Stomach smooth muscle (tissue), 2 donors: Measurements from ENCODE around the gene MAP1B.

Experiments used
- H3K27ac ChIP-seq: one replicate; pipeline ENCODE4 v1.7.0; 2013; ENCODE audit warnings: mild to moderate bottlenecking, low read length, inconsistent platforms
- H3K27me3 ChIP-seq, 2 donors: one replicate each; pipeline ENCODE4 v1.7.0; 2013; ENCODE audit warnings: low read length in 2 of 2; ENCODE audit not compliant: insufficient read depth in 2 of 2, control insufficient read depth in 1 of 2
- H3K36me3 ChIP-seq, 2 donors: one replicate each; pipeline ENCODE4 v1.7.0; 2013; ENCODE audit warnings: low read length in 2 of 2; ENCODE audit not compliant: control insufficient read depth in 2 of 2, insufficient read depth in 2 of 2
- H3K4me1 ChIP-seq: one replicate; pipeline ENCODE4 v1.7.0; 2013; ENCODE audit warnings: low read length; ENCODE audit not compliant: control insufficient read depth, insufficient read depth
- H3K4me3 ChIP-seq, 2 donors: one replicate each; pipeline ENCODE4 v1.7.0; 2013; ENCODE audit warnings: low read length in 2 of 2
- H3K9ac ChIP-seq, 2 donors: one replicate each; pipeline ENCODE4 v1.7.0; 2013; ENCODE audit warnings: low read length in 2 of 2, mild to moderate bottlenecking in 1 of 2
- H3K9me3 ChIP-seq, 2 donors: one replicate each; pipeline ENCODE4 v1.7.0; 2013; ENCODE audit warnings: low read length in 2 of 2; ENCODE audit not compliant: control insufficient read depth in 2 of 2
- donor health status: healthy.
- donor health status: Pancreatic carcinoma.

The MAP1B gene

DNA sequence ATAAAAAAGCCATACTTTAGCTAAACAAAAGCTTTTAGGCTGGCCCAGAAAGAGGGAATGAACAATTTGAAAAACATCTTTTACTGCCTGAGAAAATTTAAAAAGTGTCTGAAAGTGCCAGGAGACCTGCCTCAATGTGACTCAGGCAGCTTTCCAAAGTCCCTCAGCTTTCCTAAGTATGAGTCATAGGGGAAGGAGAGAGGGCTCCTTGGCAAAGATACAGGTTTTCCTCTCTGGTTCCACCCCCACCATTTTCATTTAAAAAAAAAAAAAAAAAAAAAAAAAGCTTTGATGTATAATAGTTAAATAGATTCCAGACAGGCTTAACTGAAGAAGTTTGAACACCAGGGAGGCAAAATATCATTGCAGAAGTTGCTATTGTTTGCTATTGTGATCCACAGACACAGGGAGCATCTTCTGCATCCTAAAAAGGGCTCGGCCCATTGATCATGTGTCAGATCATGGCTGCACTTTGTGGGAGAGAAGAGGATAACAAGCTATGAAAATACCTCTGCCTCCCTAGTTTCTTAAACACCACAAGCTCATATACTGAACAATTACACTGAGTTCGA lies 141.2 kb downstream of the MAP1B start:
- peaks cover 34% of the 10 kb centered on the region for H3K4me1 ChIP-seq
- H3K9me3 ChIP-seq = no peaks in the 10 kb centered on the region
- H3K4me3 ChIP-seq = peak overlapping the region in 1 of 2 donors; percentile 23
- no peaks in the 10 kb centered on the region for H3K27me3 ChIP-seq
- H3K36me3 ChIP-seq = no peaks in the 10 kb centered on the region
- peak overlapping the region in 1 of 2 donors; percentile 2 for H3K9ac ChIP-seq
- H3K27ac ChIP-seq = peak overlapping the region; percentile 12

DNA sequence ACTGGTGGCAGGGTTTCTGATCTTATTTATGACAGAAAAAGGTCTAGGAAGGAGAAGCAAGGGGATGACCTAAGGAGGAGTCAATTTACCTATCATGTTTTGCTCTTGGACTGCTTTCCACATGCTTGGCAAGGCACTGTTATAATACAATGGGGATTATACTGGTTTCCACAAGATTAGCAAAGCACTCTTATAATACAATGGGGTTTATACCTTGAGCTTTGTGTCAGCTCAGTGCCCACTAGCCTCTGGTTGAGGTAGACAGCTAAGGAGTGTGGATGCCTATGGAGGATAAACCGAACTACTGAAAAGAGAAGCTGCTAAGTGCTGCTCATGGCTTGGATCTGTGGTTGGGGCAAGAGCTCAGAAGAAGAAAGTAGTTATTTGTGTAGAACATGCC lies 144.1 kb downstream of the MAP1B start:
- Histone ChIP-seq H3K4me3 (no peak overlapping the region), H3K27me3 (no peaks in the 10 kb centered on the region), H3K9me3 (no peaks in the 10 kb centered on the region), H3K9ac (no peak overlapping the region), H3K4me1 (peaks cover 19% of the 10 kb centered on the region), H3K36me3 (no peaks in the 10 kb centered on the region), H3K27ac (no peak overlapping the region)

DNA sequence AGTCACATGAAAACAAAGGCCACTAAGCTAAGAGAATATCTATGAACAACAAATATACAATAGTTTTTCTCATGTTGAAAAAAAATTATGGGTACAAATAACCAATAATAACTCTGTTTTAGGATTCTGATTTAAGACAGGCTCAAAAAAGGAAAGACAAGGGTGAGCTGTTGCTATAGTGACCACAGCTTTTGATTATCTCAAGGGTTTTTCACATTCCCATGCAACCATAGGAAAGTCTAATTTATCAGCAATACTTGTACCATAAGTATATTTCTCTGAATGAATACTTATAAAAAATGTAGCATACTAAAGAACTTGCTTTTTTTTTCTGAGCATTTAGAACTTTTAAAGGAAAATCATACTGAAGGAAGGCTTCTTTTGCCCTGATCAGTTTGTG lies 144.7 kb downstream of the MAP1B start:
- H3K36me3 ChIP-seq = no peaks in the 10 kb centered on the region
- no peak overlapping the region for H3K9ac ChIP-seq
- H3K4me3 ChIP-seq = no peak overlapping the region
- H3K27me3 ChIP-seq = no peaks in the 10 kb centered on the region
- H3K9me3 ChIP-seq = no peaks in the 10 kb centered on the region
- peaks cover 16% of the 10 kb centered on the region for H3K4me1 ChIP-seq
- H3K27ac ChIP-seq = no peak overlapping the region

DNA sequence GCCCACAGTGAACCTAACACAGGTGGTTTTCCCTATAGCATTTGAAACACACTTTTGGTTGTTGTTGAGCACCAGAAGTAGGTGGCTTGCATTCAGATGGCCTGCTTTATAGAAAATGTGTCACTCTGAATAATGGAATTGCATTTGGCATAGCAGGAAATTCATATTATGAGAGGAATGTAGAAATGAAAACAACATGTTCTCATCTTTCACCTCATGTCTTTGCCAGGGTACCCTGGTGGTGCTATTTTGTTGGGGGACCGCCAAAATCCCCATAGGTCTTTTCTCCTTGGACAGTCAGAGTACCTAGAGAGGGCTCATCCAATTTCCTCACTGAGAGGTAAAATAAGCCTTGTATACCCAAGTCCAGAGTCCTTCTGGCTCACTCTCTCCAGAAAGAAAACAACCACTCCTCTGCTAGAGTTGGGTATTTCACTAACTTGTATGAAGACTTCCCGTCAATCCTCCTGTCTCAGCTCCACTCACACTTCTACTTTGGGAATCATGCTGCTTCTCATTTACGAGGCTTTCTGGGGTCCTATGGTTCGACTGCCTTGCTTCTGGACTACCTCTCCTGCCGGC lies 145.4 kb downstream of the MAP1B start:
- Histone ChIP-seq H3K4me3 (no peak overlapping the region), H3K27me3 (no peaks in the 10 kb centered on the region), H3K27ac (no peak overlapping the region), H3K9ac (no peak overlapping the region), H3K9me3 (no peaks in the 10 kb centered on the region), H3K36me3 (no peaks in the 10 kb centered on the region), H3K4me1 (peaks cover 16% of the 10 kb centered on the region)

DNA sequence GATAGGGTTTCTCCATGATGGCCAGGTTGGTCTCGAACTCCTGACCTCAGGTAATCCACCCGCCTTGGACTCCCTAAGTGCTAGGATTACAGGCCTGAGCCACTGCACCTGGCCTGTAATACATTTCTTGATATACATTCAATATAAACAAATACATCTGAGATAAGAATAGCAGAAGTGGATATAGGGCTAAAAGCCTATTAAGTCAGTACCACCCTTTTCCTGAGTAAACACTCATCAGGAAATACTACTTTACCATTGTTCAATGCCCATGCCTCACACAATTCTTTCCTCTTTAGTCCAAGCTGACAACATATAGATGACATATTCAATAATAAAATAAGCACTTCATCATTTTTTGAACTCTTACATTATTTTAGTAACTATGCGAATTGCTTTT lies 148.0 kb downstream of the MAP1B start:
- H3K27me3 ChIP-seq = no peaks in the 10 kb centered on the region
- no peak overlapping the region for H3K27ac ChIP-seq

DNA sequence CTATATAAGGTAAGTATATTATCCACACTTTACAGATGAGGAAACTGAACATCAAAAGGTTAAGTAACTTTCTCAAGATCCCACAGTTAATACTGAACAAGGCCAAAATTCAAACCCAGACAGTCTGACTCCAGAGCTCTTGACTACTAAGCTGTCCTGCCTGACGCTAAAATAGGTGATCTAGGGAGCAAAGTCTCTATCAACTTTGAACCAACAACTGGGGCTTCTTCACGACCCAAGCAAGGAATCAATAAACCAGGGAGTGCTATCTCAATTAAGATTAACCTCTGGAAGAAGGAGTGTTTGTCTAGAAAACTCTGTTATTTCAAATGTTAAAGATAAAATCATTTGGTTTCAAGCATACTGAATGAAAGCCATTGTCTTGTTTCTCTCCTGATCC lies 148.4 kb downstream of the MAP1B start:
- Histone ChIP-seq H3K36me3 (no peaks in the 10 kb centered on the region), H3K27ac (no peak overlapping the region), H3K9me3 (no peaks in the 10 kb centered on the region), H3K9ac (no peak overlapping the region), H3K4me1 (peaks cover 5% of the 10 kb centered on the region), H3K27me3 (no peaks in the 10 kb centered on the region), H3K4me3 (no peak overlapping the region)

More for the DNA sequence above, 148.0 kb downstream of the MAP1B start:
- H3K9ac ChIP-seq = no peak overlapping the region
- H3K36me3 ChIP-seq = no peaks in the 10 kb centered on the region
- H3K4me3 ChIP-seq = no peak overlapping the region
- H3K4me1 ChIP-seq = peaks cover 5% of the 10 kb centered on the region
- H3K9me3 ChIP-seq = no peaks in the 10 kb centered on the region

DNA sequence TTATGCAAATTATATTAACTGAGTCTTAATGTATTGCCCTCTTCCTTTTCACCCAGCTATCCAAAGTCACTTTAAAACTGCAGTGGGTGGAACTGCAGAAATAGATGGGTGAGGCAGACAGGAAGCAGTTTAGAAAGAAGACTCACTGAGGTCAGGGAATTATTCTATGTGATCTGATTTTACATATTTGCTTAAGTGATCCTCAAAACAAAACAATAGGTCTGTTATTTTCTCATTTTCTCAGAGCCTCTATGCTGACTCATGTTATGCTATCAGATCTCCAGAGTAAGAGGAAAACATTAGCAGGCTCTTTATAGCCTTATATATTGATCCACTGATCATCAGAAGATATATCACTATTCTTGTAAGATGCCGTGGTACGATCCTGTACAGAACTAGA lies 149.3 kb downstream of the MAP1B start:
- Histone ChIP-seq H3K9ac (no peak overlapping the region), H3K36me3 (no peaks in the 10 kb centered on the region), H3K27me3 (no peaks in the 10 kb centered on the region), H3K4me1 (peaks cover 5% of the 10 kb centered on the region), H3K4me3 (no peak overlapping the region), H3K9me3 (no peaks in the 10 kb centered on the region), H3K27ac (no peak overlapping the region)
